Left renal pelvis (tissue), 4 donors: ENCODE data around the gene SPRR4. TPM values are rescaled to one million over a fixed set of nuclear protein-coding genes. Genes with fewer than 3 reads are reported as not detected.

Experiments
- DNase-seq, 4 donors: peaks; one replicate each; pipeline ENCODE4 v3.0.0-alpha.2; 2013; ENCODE audit warnings: low read depth in 4 of 4, low spot score in 3 of 4
- polyA plus RNA-seq, 4 donors: library from polyadenylated mRNA; unstranded; fragments of 120-200 nt; gene quantifications; one replicate each; pipeline ENCODE4 v1.2.1, GENCODE V29; 2013; ENCODE audit not compliant: insufficient read length in 4 of 4

SPRR4 gene
- polyA plus RNA-seq, 4 donors = not detected

- DNase-seq = no peak
Observed at GRCh38 chr1:152964536-152964935, 5.9 kb upstream of the SPRR4 start.

- DNase-seq = no peak
Observed at GRCh38 chr1:152965853-152966252, 4.6 kb upstream of the SPRR4 start.

- no peak for DNase-seq
Observed at GRCh38 chr1:152967201-152967600, 3.2 kb upstream of the SPRR4 start.

- no peak for DNase-seq
Observed at GRCh38 chr1:152968248-152968647, 2.2 kb upstream of the SPRR4 start.

- DNase-seq = no peak
Observed at GRCh38 chr1:152969036-152969435, 1.4 kb upstream of the SPRR4 start.

- DNase-seq = no peak
Observed at GRCh38 chr1:152972196-152972886, 1.9 kb downstream of the SPRR4 start.

GRCh38 chr1:152976688-152977087 lies 6.2 kb downstream of the SPRR4 start:
- DNase-seq = no peak

- no peak for DNase-seq
Observed at GRCh38 chr1:152977614-152978013, 7.2 kb downstream of the SPRR4 start.

GRCh38 chr1:152980676-152981075 lies 10.2 kb downstream of the SPRR4 start:
- no peak for DNase-seq

- DNase-seq = no peak
Observed at GRCh38 chr1:152981146-152981871, 10.9 kb downstream of the SPRR4 start.

- DNase-seq = no peak
Observed at GRCh38 chr1:152982076-152982475, 11.6 kb downstream of the SPRR4 start.

- no peak for DNase-seq
Observed at GRCh38 chr1:152983234-152983633, 12.8 kb downstream of the SPRR4 start.

GRCh38 chr1:152983743-152984142 lies 13.3 kb downstream of the SPRR4 start, which contains the start of gene SPRR1A:
Gene SPRR1A (plus strand): TSS chr1:152984081. CDS start chr1:152985231, 1,150 bp downstream.
- no peak for DNase-seq

GRCh38 chr1:152986578-152986977 lies 16.1 kb downstream of the SPRR4 start:
- DNase-seq = no peak

- DNase-seq = no peak
Observed at GRCh38 chr1:152993186-152993585, 22.7 kb downstream of the SPRR4 start.

- DNase-seq = no peak
Observed at GRCh38 chr1:152995842-152996241, 25.4 kb downstream of the SPRR4 start.

GRCh38 chr1:152996633-152997400 lies 26.4 kb downstream of the SPRR4 start:
- DNase-seq = no peak

GRCh38 chr1:152997901-152998300 lies 27.5 kb downstream of the SPRR4 start:
- no peak for DNase-seq

- no peak for DNase-seq
Observed at GRCh38 chr1:152998476-152998875, 28.0 kb downstream of the SPRR4 start.

GRCh38 chr1:152999818-153000217 lies 29.4 kb downstream of the SPRR4 start:
- DNase-seq = no peak

- DNase-seq = no peak
Observed at GRCh38 chr1:153000294-153000693, 29.8 kb downstream of the SPRR4 start.
